ENCODE results near the gene BAIAP2L1. TPM values are rescaled to one million over a fixed set of nuclear protein-coding genes. Genes with fewer than 3 reads are reported as not detected.

Gene BAIAP2L1
- total and polyA plus RNA-seq, 2 of the 8 experiments (the other 6 are each of a cell fraction or from before 2014, with no cell fraction given), result 19.2 to 42.9 TPM

- no peak for TF ChIP-seq HDAC6 (IDR thresholded peaks at IDR 0.05; ENCODE audit: low read depth, low read length)
- TF ChIP-seq CREB1 (IDR thresholded peaks at IDR 0.05), result peak; percentile 34; the same call in 1 of the 2 replicates
- TF ChIP-seq RXRA (IDR thresholded peaks at IDR 0.05; ENCODE audit: insufficient read depth, low read depth, low read length), result no peak
- no peak for TF ChIP-seq JUN (IDR thresholded peaks at IDR 0.05; ENCODE audit: low read depth, low read length)
- TF ChIP-seq E2F6 (IDR thresholded peaks at IDR 0.05), result no peak
- TF ChIP-seq POLR2AphosphoS5 (IDR thresholded peaks at IDR 0.05; ENCODE audit: low read depth, low read length), result no peak; the same call in 1 of the 2 replicates
- no peak for TF ChIP-seq SRF (IDR thresholded peaks at IDR 0.05; ENCODE audit: low read depth, low read length)
- no peak for TF ChIP-seq KDM1A (IDR thresholded peaks at IDR 0.05; ENCODE audit: borderline replicate concordance, low read length)
- no peak for TF ChIP-seq USF2 (IDR thresholded peaks at IDR 0.05; ENCODE audit: low read length)
- no peak for TF ChIP-seq TEAD4 (IDR thresholded peaks at IDR 0.05; ENCODE audit: low read depth, low read length)
- no peak for TF ChIP-seq BCL11A (IDR thresholded peaks at IDR 0.05; ENCODE audit: low read depth in 2 of 2, low read length in 2 of 2)
- TF ChIP-seq MAFK (IDR thresholded peaks at IDR 0.05; ENCODE audit: low read depth, low read length), result no peak
- TF ChIP-seq RAD21 (IDR thresholded peaks at IDR 0.05 in 1 of 2, conservative IDR thresholded peaks at IDR 0.05 in 1 of 2; ENCODE audit: low read depth in 2 of 2, low read length in 2 of 2), result peak; percentile 92 to 95
- TF ChIP-seq ATF2 (IDR thresholded peaks at IDR 0.05; ENCODE audit: low read length), result 0 out of 2 replicates have a peak, but pooled peaks have one; percentile 41
- no peak for TF ChIP-seq EZH2 (IDR thresholded peaks at IDR 0.05; ENCODE audit: low read depth, low read length, severe bottlenecking)
- no peak for TF ChIP-seq TAF1 (IDR thresholded peaks at IDR 0.05; ENCODE audit: low read depth, low read length)
- TF ChIP-seq JUND (IDR thresholded peaks at IDR 0.05; ENCODE audit: low read length), result 0 out of 2 replicates have a peak, but pooled peaks have one; percentile 36
- TF ChIP-seq TAF7 (optimal IDR thresholded peaks at IDR 0.05; ENCODE audit: borderline replicate concordance, low read depth, low read length), result no peak
- no peak for TF ChIP-seq CEBPB (IDR thresholded peaks at IDR 0.05; ENCODE audit: low read depth, low read length)
- TF ChIP-seq RFX5 (IDR thresholded peaks at IDR 0.05; ENCODE audit: borderline replicate concordance, low read depth, low read length), result no peak
- TF ChIP-seq EGR1 (IDR thresholded peaks at IDR 0.05; ENCODE audit: borderline replicate concordance, low read depth, low read length), result no peak
- TF ChIP-seq SP1 (IDR thresholded peaks at IDR 0.05; ENCODE audit: low read depth, low read length), result no peak
- no peak for TF ChIP-seq BACH1 (IDR thresholded peaks at IDR 0.05; ENCODE audit: low read length)
These were observed 106.0 kb downstream of the BAIAP2L1 start (continued) for GRCh38 chr7:98294798-98295382.
